ENCODE data around the gene TDP2.

TDP2 gene

DNA sequence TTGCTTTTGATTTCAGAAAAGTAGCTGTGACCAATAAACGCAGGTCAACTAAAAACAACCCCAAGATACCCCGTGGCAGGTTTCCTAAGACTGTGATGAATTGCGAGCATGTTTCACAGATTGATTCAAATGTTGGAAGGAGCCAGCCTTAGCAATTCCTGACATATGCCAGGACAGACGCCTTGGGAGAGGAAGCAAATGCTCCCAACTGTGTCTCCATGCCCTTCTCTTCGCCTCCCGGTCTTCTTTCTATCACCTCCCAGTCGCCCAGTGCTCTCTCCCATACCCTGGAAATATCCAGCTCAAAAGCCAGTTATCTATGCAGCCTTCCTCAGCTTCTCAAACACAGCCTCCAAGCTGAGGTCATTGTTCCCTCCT is 52.7 kb downstream of the TDP2 start:
- Histone ChIP-seq H3K9ac (ENCODE audit: low read depth, low read length, poor library complexity, severe bottlenecking) (no peak overlapping the region), H2AFZ (ENCODE audit: low read length) (peak overlapping the region; percentile 43; the same call in 1 of the 2 replicates), H3K4me3 (ENCODE audit: low read length, poor library complexity, severe bottlenecking) (no peak overlapping the region), H3K27me3 (ENCODE audit: insufficient read depth, low read length, poor library complexity, severe bottlenecking) (no peaks in the 10 kb centered on the region), H3K9me3 (ENCODE audit: insufficient read depth, low read depth, low read length) (no peaks in the 10 kb centered on the region), H3F3A (ENCODE audit: low read depth) (no peaks in the 10 kb centered on the region), H3K9me2 (replicated peaks; ENCODE audit: low read depth, low read length) (no peaks in the 10 kb centered on the region), H4K20me1 (ENCODE audit: insufficient read depth, low read length, poor library complexity, severe bottlenecking) (no peaks in the 10 kb centered on the region), H3K79me2 (ENCODE audit: insufficient read depth, low read length) (no peaks in the 10 kb centered on the region), H3K36me3 (ENCODE audit: insufficient read depth, low read length) (no peaks in the 10 kb centered on the region), H3K4me2 (ENCODE audit: low read depth, low read length, poor library complexity, severe bottlenecking) (no peak overlapping the region), H3K4me1 (ENCODE audit: insufficient read depth, low read length, poor library complexity, severe bottlenecking) (no peaks in the 10 kb centered on the region)
- TF ChIP-seq, protein P1, sequence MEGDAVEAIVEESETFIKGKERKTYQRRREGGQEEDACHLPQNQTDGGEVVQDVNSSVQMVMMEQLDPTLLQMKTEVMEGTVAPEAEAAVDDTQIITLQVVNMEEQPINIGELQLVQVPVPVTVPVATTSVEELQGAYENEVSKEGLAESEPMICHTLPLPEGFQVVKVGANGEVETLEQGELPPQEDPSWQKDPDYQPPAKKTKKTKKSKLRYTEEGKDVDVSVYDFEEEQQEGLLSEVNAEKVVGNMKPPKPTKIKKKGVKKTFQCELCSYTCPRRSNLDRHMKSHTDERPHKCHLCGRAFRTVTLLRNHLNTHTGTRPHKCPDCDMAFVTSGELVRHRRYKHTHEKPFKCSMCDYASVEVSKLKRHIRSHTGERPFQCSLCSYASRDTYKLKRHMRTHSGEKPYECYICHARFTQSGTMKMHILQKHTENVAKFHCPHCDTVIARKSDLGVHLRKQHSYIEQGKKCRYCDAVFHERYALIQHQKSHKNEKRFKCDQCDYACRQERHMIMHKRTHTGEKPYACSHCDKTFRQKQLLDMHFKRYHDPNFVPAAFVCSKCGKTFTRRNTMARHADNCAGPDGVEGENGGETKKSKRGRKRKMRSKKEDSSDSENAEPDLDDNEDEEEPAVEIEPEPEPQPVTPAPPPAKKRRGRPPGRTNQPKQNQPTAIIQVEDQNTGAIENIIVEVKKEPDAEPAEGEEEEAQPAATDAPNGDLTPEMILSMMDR (conservative IDR thresholded peaks at IDR 0.05; ENCODE audit: low read length) = no peak
- no peak for TF ChIP-seq EZH2phosphoT487 (IDR thresholded peaks at IDR 0.05; ENCODE audit: borderline replicate concordance)

DNA sequence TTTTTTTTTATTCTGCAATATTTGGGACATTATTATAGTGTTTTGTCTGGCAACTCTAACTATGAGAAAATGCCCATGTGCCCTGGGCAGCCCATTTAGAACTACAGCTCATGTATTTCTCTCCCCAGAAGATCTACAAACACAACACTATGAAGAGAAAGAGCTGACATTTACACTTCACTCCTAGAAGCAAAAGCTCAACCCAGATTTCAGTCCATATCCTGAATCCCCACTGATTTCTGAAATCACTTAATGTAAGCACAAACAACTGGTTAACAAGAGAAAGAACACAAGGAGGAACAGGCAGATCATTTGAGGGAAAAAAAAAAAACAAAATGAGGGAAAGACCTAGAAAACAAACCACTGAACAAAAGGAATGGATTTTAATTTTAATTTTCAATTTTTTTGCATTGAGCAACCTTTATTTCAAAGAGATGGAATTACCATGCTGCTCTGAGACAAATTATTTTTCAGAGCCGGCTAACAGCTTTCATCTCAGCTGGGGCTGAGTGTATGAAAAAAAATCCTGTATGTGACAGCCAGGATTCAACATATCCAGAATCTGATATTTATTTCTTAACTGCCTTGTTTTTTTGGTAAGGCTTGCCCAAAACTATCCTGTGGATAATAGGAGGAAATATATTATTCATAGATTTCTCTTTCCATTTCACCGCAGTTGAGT is 53.2 kb downstream of the TDP2 start:
- Histone ChIP-seq H3F3A (ENCODE audit: low read depth) (no peaks in the 10 kb centered on the region), H3K9me2 (replicated peaks; ENCODE audit: low read depth, low read length) (no peaks in the 10 kb centered on the region), H3K9ac (ENCODE audit: low read depth, low read length, poor library complexity, severe bottlenecking) (no peak overlapping the region), H3K4me3 (ENCODE audit: low read length, poor library complexity, severe bottlenecking) (no peak overlapping the region), H3K9me3 (ENCODE audit: insufficient read depth, low read depth, low read length) (no peaks in the 10 kb centered on the region), H2AFZ (ENCODE audit: low read length) (peak overlapping the region; percentile 43; the same call in 1 of the 2 replicates), H3K36me3 (ENCODE audit: insufficient read depth, low read length) (no peaks in the 10 kb centered on the region), H3K4me1 (ENCODE audit: insufficient read depth, low read length, poor library complexity, severe bottlenecking) (no peaks in the 10 kb centered on the region), H4K20me1 (ENCODE audit: insufficient read depth, low read length, poor library complexity, severe bottlenecking) (no peaks in the 10 kb centered on the region), H3K27me3 (ENCODE audit: insufficient read depth, low read length, poor library complexity, severe bottlenecking) (no peaks in the 10 kb centered on the region), H3K4me2 (ENCODE audit: low read depth, low read length, poor library complexity, severe bottlenecking) (no peak overlapping the region), H3K79me2 (ENCODE audit: insufficient read depth, low read length) (no peaks in the 10 kb centered on the region)
- TF ChIP-seq, protein P1 (conservative IDR thresholded peaks at IDR 0.05; ENCODE audit: low read length) = no peak
- no peak for TF ChIP-seq EZH2phosphoT487 (IDR thresholded peaks at IDR 0.05; ENCODE audit: borderline replicate concordance)

DNA sequence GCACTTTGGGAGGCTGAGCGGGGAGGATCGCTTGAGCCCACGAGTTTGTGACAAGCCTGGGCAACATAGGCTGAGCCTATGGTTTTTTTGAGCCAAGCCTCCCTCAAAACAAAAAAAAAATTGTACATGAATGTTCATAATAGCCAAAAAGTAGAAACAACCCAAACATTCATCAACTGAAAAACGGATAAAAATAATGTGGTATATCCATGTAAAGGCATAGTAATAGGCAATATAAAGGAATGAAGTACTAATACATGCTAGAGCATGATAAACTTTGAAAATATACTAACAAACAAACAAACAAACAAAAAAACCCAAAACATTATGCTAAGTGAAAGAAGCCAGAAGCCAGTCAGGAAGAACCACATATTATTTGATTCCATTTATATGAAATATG is 56.0 kb downstream of the TDP2 start:
- Histone ChIP-seq H3K9me2 (replicated peaks; ENCODE audit: low read depth, low read length) (no peaks in the 10 kb centered on the region), H3K27me3 (ENCODE audit: insufficient read depth, low read length, poor library complexity, severe bottlenecking) (no peaks in the 10 kb centered on the region), H3K4me2 (ENCODE audit: low read depth, low read length, poor library complexity, severe bottlenecking) (no peak overlapping the region)

More for the DNA sequence above, 56.0 kb downstream of the TDP2 start:
- no peaks in the 10 kb centered on the region for H3K9me3 ChIP-seq (ENCODE audit: insufficient read depth, low read depth, low read length)
- TF ChIP-seq, protein P1 (conservative IDR thresholded peaks at IDR 0.05; ENCODE audit: low read length) = no peak
- TF ChIP-seq EZH2phosphoT487 (IDR thresholded peaks at IDR 0.05; ENCODE audit: borderline replicate concordance) = no peak
- H3K4me1 ChIP-seq (ENCODE audit: insufficient read depth, low read length, poor library complexity, severe bottlenecking) = no peaks in the 10 kb centered on the region
- no peaks in the 10 kb centered on the region for H3K79me2 ChIP-seq (ENCODE audit: insufficient read depth, low read length)
- no peaks in the 10 kb centered on the region for H3F3A ChIP-seq (ENCODE audit: low read depth)
- no peak overlapping the region for H3K4me3 ChIP-seq (ENCODE audit: low read length, poor library complexity, severe bottlenecking)
- no peak overlapping the region for H3K9ac ChIP-seq (ENCODE audit: low read depth, low read length, poor library complexity, severe bottlenecking)
- no peak overlapping the region for H2AFZ ChIP-seq (ENCODE audit: low read length)
- no peaks in the 10 kb centered on the region for H3K36me3 ChIP-seq (ENCODE audit: insufficient read depth, low read length)
- H4K20me1 ChIP-seq (ENCODE audit: insufficient read depth, low read length, poor library complexity, severe bottlenecking) = no peaks in the 10 kb centered on the region
